BE2C (cell line): ENCODE data around the gene AXIN1.

Experiments used
- DNase-seq: peaks from one replicate; pipeline ENCODE4 v3.0.0-alpha.2; 2020
- H3K27me3 ChIP-seq: fragments of 250-450 bp; sonication (Bioruptor Pico); 2 replicates; pipeline ENCODE4 v1.5.1; 2020; ENCODE audit warnings: mild to moderate bottlenecking
- H3K36me3 ChIP-seq: fragments of 250-450 bp; sonication (Bioruptor Pico); 2 replicates; pipeline ENCODE4 v1.5.1; 2020; ENCODE audit warnings: mild to moderate bottlenecking
- H3K4me1 ChIP-seq: fragments of 250-450 bp; sonication (Bioruptor Pico); 2 replicates; pipeline ENCODE4 v1.5.1; 2020
- H3K4me3 ChIP-seq: 2 replicates; pipeline ENCODE4 v1.5.1; 2011; ENCODE audit warnings: low read depth, low read length
- H3K9me3 ChIP-seq: fragments of 250-450 bp; sonication (Bioruptor Pico); 2 replicates; pipeline ENCODE4 v1.5.1; 2020
- CTCF ChIP-seq: IDR thresholded peaks from 2 replicates; pipeline ENCODE4 v1.5.1; 2012; ENCODE audit warnings: mild to moderate bottlenecking, low read depth, low read length

The AXIN1 gene

GRCh38 chr16:356741-357140 is 4.2 kb upstream of the AXIN1 start:
- DNase-seq: no peak
- TF ChIP-seq CTCF: no peak
- Histone ChIP-seq H3K27me3 (no peaks in the 10 kb centered on the region), H3K4me1 (no peaks in the 10 kb centered on the region), H3K9me3 (no peaks in the 10 kb centered on the region), H3K36me3 (no peaks in the 10 kb centered on the region), H3K4me3 (no peak overlapping the region)

GRCh38 chr16:354971-355461 is 2.5 kb upstream of the AXIN1 start:
- Histone ChIP-seq H3K36me3 (peaks cover 6% of the 10 kb centered on the region), H3K4me1 (no peaks in the 10 kb centered on the region), H3K4me3 (no peak overlapping the region), H3K27me3 (no peaks in the 10 kb centered on the region), H3K9me3 (no peaks in the 10 kb centered on the region)
- no peak for DNase-seq
- no peak for TF ChIP-seq CTCF

GRCh38 chr16:354291-354881 is 1.9 kb upstream of the AXIN1 start:
- DNase-seq: no peak
- no peaks in the 10 kb centered on the region for H3K4me1 ChIP-seq
- H3K9me3 ChIP-seq: no peaks in the 10 kb centered on the region
- H3K4me3 ChIP-seq: no peak overlapping the region
- H3K36me3 ChIP-seq: peaks cover 6% of the 10 kb centered on the region
- H3K27me3 ChIP-seq: no peaks in the 10 kb centered on the region
- no peak for TF ChIP-seq CTCF

- Histone ChIP-seq H3K27me3 (no peaks in the 10 kb centered on the region), H3K4me3 (peak overlapping the region; percentile 48), H3K36me3 (peaks cover 6% of the 10 kb centered on the region), H3K4me1 (no peaks in the 10 kb centered on the region), H3K9me3 (no peaks in the 10 kb centered on the region)
- no peak for DNase-seq
- TF ChIP-seq CTCF: no peak
Observed at GRCh38 chr16:353404-354290, 1.1 kb upstream of the AXIN1 start.

- no peak for TF ChIP-seq CTCF
- no peaks in the 10 kb centered on the region for H3K27me3 ChIP-seq
- H3K4me1 ChIP-seq: no peaks in the 10 kb centered on the region
- H3K9me3 ChIP-seq: no peaks in the 10 kb centered on the region
- H3K36me3 ChIP-seq: peaks cover 6% of the 10 kb centered on the region
- H3K4me3 ChIP-seq: peak overlapping the region; percentile 53
- DNase-seq: no peak
Observed at GRCh38 chr16:351804-352520, 561 bp downstream of the AXIN1 start.
